Activated naive CD4-positive, alpha-beta T cell treated with Interleukin-2 at 50 U/mL for 16 hours (primary cell): Measurements from ENCODE around the gene ZNRF4.
A peak's percentile ranks its signal among the peaks of the same experiment; 100 is the strongest.
"Not testable (repeated sequence)": the region's sequence is repeated elsewhere in the genome, so short reads cannot be mapped to it uniquely, and the experiment has no call there.

Source experiments
- DNase-seq: peaks from one replicate; pipeline ENCODE4 v3.0.0-alpha.2; 2020

The ZNRF4 gene

GRCh38 chr19:5455367-5456129, at the start of gene ZNRF4:
ZNRF4 (plus strand) TSS chr19:5455417; CDS start chr19:5455492, 75 bp downstream.
- DNase-seq: no peak

GRCh38 chr19:5406198-5406597, 49.0 kb upstream of the ZNRF4 start:
- DNase-seq: not testable (repeated sequence)

- DNase-seq: no peak
These were observed 48.4 kb upstream of the ZNRF4 start for GRCh38 chr19:5406816-5407215.

GRCh38 chr19:5407356-5407755, 47.9 kb upstream of the ZNRF4 start:
- DNase-seq: no peak

- DNase-seq: no peak
These were observed 37.5 kb upstream of the ZNRF4 start for GRCh38 chr19:5417495-5418436.

- DNase-seq: no peak
These were observed 36.5 kb upstream of the ZNRF4 start for GRCh38 chr19:5418677-5419076.

GRCh38 chr19:5420953-5421352, 34.3 kb upstream of the ZNRF4 start:
- DNase-seq: no peak

- DNase-seq: no peak
These were observed 31.6 kb upstream of the ZNRF4 start for GRCh38 chr19:5423567-5424125.

GRCh38 chr19:5424192-5424973, 30.8 kb upstream of the ZNRF4 start:
- DNase-seq: no peak

- DNase-seq: no peak
These were observed 30.0 kb upstream of the ZNRF4 start for GRCh38 chr19:5425260-5425659.

- DNase-seq: no peak
These were observed 25.0 kb upstream of the ZNRF4 start for GRCh38 chr19:5430237-5430636.

GRCh38 chr19:5432687-5433086, 22.5 kb upstream of the ZNRF4 start:
- no peak for DNase-seq

GRCh38 chr19:5434351-5434917, 20.8 kb upstream of the ZNRF4 start:
- no peak for DNase-seq

GRCh38 chr19:5434970-5435641, 20.1 kb upstream of the ZNRF4 start:
- DNase-seq: peak; percentile 32

- no peak for DNase-seq
These were observed 19.6 kb upstream of the ZNRF4 start for GRCh38 chr19:5435642-5436017.

- DNase-seq: no peak
These were observed 18.9 kb upstream of the ZNRF4 start for GRCh38 chr19:5436106-5436947.

GRCh38 chr19:5436948-5437306, 18.3 kb upstream of the ZNRF4 start:
- no peak for DNase-seq

GRCh38 chr19:5438756-5439155, 16.5 kb upstream of the ZNRF4 start:
- not testable (repeated sequence) for DNase-seq

GRCh38 chr19:5439452-5439851, 15.8 kb upstream of the ZNRF4 start:
- no peak for DNase-seq

GRCh38 chr19:5440299-5440698, 14.9 kb upstream of the ZNRF4 start:
- no peak for DNase-seq

- DNase-seq: no peak
These were observed 11.5 kb upstream of the ZNRF4 start for GRCh38 chr19:5443723-5444122.
